GM19467 (cell line): ENCODE measurements around the gene ENTR1.
"Not testable (repeated sequence)": the region's sequence is repeated elsewhere in the genome, so short reads cannot be mapped to it uniquely, and the experiment has no call there.

Experiments used
- ATAC-seq: cut with Tn5 transposase; IDR thresholded peaks from one replicate; pipeline ENCODE4 v1.9.1; 2021; ENCODE audit warnings: mild to moderate bottlenecking, moderate library complexity; ENCODE audit not compliant: unreplicated experiment

Gene ENTR1

GRCh38 chr9:136439481-136440408 lies 29.3 kb upstream of the ENTR1 start, which contains the start of gene INPP5E:
Gene INPP5E (minus strand): TSS chr9:136439845. CDS start chr9:136439419, 426 bp downstream.
- ATAC-seq: peak; percentile 56

- peak; percentile 39 for ATAC-seq
Observed at GRCh38 chr9:136438548-136439480, 28.4 kb upstream of the ENTR1 start.

- no peak for ATAC-seq
Observed at GRCh38 chr9:136437839-136438547, 27.6 kb upstream of the ENTR1 start.

GRCh38 chr9:136437430-136437829 lies 27.0 kb upstream of the ENTR1 start:
- no peak for ATAC-seq

GRCh38 chr9:136436055-136436634 lies 25.7 kb upstream of the ENTR1 start:
- ATAC-seq: no peak

GRCh38 chr9:136434580-136435169 lies 24.3 kb upstream of the ENTR1 start:
- no peak for ATAC-seq

GRCh38 chr9:136433849-136434579 lies 23.6 kb upstream of the ENTR1 start:
- no peak for ATAC-seq

GRCh38 chr9:136433043-136433715 lies 22.8 kb upstream of the ENTR1 start:
- no peak for ATAC-seq

GRCh38 chr9:136432591-136432990 lies 22.2 kb upstream of the ENTR1 start:
- no peak for ATAC-seq

GRCh38 chr9:136431782-136432350 lies 21.5 kb upstream of the ENTR1 start:
- no peak for ATAC-seq

- ATAC-seq: no peak
Observed at GRCh38 chr9:136430588-136431234, 20.3 kb upstream of the ENTR1 start.

- no peak for ATAC-seq
Observed at GRCh38 chr9:136429683-136430491, 19.5 kb upstream of the ENTR1 start.

- no peak for ATAC-seq
Observed at GRCh38 chr9:136429075-136429628, 18.7 kb upstream of the ENTR1 start.

GRCh38 chr9:136426787-136427186 lies 16.4 kb upstream of the ENTR1 start:
- no peak for ATAC-seq

GRCh38 chr9:136425367-136425766 lies 15.0 kb upstream of the ENTR1 start:
- not testable (repeated sequence) for ATAC-seq

GRCh38 chr9:136424750-136425362 lies 14.4 kb upstream of the ENTR1 start:
- no peak for ATAC-seq
